ENCODE measurements around the gene ORAI3. TPM values are rescaled to one million over a fixed set of nuclear protein-coding genes. Genes with fewer than 3 reads are reported as not detected.
"Not testable (repeated sequence)": the region's sequence is repeated elsewhere in the genome, so short reads cannot be mapped to it uniquely, and the experiment has no call there.

The ORAI3 gene
- total and polyA plus RNA-seq, 11 donors, result 8.1 to 28.9 (median 11.3) TPM

GRCh38 chr16:30931068-30931650, 17.7 kb upstream of the ORAI3 start:
- H3K4me3 ChIP-seq, result no peak overlapping the region
- TF ChIP-seq CTCF (IDR thresholded peaks at IDR 0.05) (no peak), POLR2A (IDR thresholded peaks at IDR 0.05) (no peak)
- peak overlapping the region in 11 of 12 donors; percentile 4 to 76 (median 62) for H3K27ac ChIP-seq
- peaks cover 0 to 50% (median 22%) of the 10 kb centered on the region in 9 donors for H3K36me3 ChIP-seq
- DNase-seq (no peak), ATAC-seq (peak; percentile 4 to 52 (median 14))
- peaks cover 0 to 21% (median 2%) of the 10 kb centered on the region in 12 donors for H3K4me1 ChIP-seq
- 51 to 52% (median 51%) methylated on average over 12 of the region's 12 CpGs for WGBS, 4 donors
- no peaks in the 10 kb centered on the region for H3K27me3 ChIP-seq
- intact Hi-C loops (cut with DNase I), result no loop called here
- no peaks in the 10 kb centered on the region for H3K9me3 ChIP-seq

- peaks cover 0 to 51% (median 28%) of the 10 kb centered on the region in 9 donors for H3K36me3 ChIP-seq
- WGBS, 4 donors, result 67 to 73% (median 70%) methylated on average over 12 of the region's 12 CpGs
Measured at GRCh38 chr16:30934827-30935557, 13.9 kb upstream of the ORAI3 start.

GRCh38 chr16:30937692-30938091, 11.2 kb upstream of the ORAI3 start:
- H3K4me3 ChIP-seq, result no peak overlapping the region
- intact Hi-C loops (cut with DNase I), result no loop called here
- H3K4me1 ChIP-seq, result peaks cover 0 to 24% (median 7%) of the 10 kb centered on the region in 12 donors
- peak overlapping the region in 2 of 12 donors; percentile 37 to 47 for H3K27ac ChIP-seq
- DNase-seq, result no peak
- WGBS, 4 donors, result 50 to 73% (median 59%) methylated on average over 5 of the region's 5 CpGs
- no peak for TF ChIP-seq CTCF (IDR thresholded peaks at IDR 0.05)
- TF ChIP-seq POLR2A (IDR thresholded peaks at IDR 0.05), result no peak
- no peaks in the 10 kb centered on the region for H3K9me3 ChIP-seq
- H3K27me3 ChIP-seq, result no peaks in the 10 kb centered on the region
- no peak for ATAC-seq
- peaks cover 0 to 42% (median 11%) of the 10 kb centered on the region in 9 donors for H3K36me3 ChIP-seq

More at GRCh38 chr16:30934827-30935557, 13.9 kb upstream of the ORAI3 start:
- Histone ChIP-seq H3K9me3 (no peaks in the 10 kb centered on the region), H3K4me3 (no peak overlapping the region), H3K27ac (no peak overlapping the region), H3K27me3 (no peaks in the 10 kb centered on the region), H3K4me1 (peaks cover 0 to 17% (median 7%) of the 10 kb centered on the region in 12 donors)
- ATAC-seq (peak in 3 of 4 donors; percentile 8 to 17 (median 13)), DNase-seq (no peak)
- TF ChIP-seq CTCF (IDR thresholded peaks at IDR 0.05), result peak in 11 of 12 donors; percentile 13 to 57 (median 45)
- no peak for TF ChIP-seq POLR2A (IDR thresholded peaks at IDR 0.05)
- intact Hi-C loops (cut with DNase I), result no loop called here

- H3K27ac ChIP-seq; H3K4me3 ChIP-seq; H3K9me3 ChIP-seq; ATAC-seq; H3K27me3 ChIP-seq; intact Hi-C loops (cut with DNase I); DNase-seq: not testable (repeated sequence)
- peaks cover 0 to 24% (median 7%) of the 10 kb centered on the region in 12 donors for H3K4me1 ChIP-seq
- peaks cover 0 to 47% (median 20%) of the 10 kb centered on the region in 9 donors for H3K36me3 ChIP-seq
- WGBS, 4 donors, result 93 to 97% (median 95%) methylated on average over 8 of the region's 8 CpGs
Measured at GRCh38 chr16:30939571-30939970, 9.3 kb upstream of the ORAI3 start.
